SIG-M5 treated with dmso at 0.1 percent for 504 hours (cell line): ENCODE data around the gene SERPINB2.

Experiments
- DNase-seq: peaks from one replicate; lab custom pipeline; 2025; ENCODE audit not compliant: unreplicated experiment; lab: John Stamatoyannopoulos, UW

SERPINB2 gene, protein sequence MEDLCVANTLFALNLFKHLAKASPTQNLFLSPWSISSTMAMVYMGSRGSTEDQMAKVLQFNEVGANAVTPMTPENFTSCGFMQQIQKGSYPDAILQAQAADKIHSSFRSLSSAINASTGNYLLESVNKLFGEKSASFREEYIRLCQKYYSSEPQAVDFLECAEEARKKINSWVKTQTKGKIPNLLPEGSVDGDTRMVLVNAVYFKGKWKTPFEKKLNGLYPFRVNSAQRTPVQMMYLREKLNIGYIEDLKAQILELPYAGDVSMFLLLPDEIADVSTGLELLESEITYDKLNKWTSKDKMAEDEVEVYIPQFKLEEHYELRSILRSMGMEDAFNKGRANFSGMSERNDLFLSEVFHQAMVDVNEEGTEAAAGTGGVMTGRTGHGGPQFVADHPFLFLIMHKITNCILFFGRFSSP

DNA sequence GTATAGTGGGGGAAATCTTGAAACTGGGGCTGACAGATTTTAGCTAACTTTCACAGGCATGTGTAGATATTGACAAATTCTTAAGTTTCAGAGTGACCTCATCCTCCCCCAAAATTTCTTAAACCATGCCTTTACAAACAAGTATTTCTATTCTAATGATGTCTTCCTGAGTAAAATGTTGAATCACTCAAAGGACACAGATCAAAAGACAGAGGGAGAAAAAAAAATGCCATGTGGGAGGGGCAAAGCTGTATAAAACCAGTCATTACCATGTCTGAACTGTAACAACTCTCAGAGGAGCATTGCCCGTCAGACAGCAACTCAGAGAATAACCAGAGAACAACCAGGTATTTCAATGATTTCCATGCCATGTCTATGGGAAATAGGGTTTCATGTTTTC is at the start of gene SERPINB2:
Gene SERPINB2 (plus strand): TSS at position 282 of the 400 bp plus-strand sequence. CDS start 3,740 bp downstream, outside the sequence.
- DNase-seq: peak; percentile 50

DNA sequence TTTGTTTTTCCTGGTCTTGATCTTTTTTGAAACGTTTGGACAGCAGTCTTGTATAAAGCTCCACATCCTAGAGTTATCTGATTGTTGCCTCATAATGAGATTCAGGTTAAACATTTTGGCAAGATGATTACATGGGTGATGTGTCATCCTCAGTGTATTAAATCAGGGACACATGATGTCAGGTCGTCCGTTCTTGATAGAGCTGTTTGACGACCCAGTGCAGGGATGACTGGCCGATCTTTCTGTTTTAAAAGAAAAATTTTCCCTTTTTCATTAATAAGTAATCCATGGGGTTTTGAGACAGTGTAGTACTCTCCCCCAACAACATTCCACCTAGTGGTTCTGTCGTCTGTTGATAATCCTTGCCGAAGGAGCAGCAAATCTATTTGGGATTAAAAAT is 44.5 kb upstream of the SERPINB2 start:
- DNase-seq: no peak

DNA sequence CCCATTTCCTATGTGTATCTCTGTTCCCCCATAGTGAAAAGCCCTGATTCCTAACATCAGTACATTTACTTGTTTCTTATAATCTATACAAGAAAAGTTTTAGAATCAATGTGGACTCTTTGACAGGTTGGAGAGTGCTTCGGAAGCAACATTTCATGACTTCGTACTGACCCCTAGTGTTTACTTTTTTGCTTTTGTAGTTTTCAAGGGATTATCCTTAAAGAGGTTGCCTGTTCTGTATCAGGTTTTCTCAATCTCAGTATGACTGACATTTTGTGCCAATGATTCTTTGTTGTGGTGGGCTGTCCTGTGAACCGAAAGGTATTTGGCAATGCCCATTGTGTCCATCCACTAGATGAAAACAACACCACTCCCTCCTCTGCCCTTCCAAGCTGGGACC is 43.3 kb upstream of the SERPINB2 start:
- DNase-seq: peak; percentile 55

- DNase-seq: peak; percentile 68
Measured at GRCh38 chr18:63848159-63848558, 39.3 kb upstream of the SERPINB2 start.

DNA sequence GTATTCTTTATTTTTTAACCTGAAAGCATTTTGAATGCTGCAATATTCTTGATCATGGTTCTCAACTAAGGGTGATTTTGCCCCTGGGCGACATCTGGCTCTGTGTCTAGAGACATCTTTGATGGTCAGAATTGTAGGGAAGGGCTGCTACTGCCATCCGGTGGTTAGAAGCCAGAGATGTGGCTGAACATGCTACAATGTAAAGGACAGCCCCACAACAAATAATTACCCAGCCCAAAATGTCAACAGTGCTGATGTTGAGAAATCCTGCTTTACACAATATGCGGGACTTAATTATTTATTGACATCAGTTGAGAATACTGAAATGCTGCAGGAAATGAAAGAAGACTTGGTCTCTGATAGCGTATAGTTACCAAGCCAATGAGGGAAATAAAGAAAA is 37.5 kb upstream of the SERPINB2 start:
- DNase-seq: peak; percentile 66

DNA sequence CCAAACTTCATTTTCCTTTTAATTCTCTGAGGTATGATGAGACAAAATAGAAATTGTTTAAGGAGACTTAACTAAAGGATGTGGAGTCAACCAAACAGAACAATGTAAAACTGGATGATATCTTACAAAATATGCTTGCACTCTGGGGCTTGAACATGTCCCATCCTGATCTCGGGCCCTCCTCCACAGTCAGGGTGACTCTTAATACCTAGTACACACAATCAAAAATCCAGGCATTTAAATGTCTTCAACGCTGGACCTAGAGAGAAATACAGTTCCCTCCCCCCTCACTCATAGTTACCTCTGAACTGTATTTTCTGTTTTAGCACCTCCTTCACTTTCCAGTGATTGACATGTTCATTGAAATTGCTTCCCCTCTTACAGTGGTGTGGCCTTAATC is 36.9 kb upstream of the SERPINB2 start:
- no peak for DNase-seq

DNA sequence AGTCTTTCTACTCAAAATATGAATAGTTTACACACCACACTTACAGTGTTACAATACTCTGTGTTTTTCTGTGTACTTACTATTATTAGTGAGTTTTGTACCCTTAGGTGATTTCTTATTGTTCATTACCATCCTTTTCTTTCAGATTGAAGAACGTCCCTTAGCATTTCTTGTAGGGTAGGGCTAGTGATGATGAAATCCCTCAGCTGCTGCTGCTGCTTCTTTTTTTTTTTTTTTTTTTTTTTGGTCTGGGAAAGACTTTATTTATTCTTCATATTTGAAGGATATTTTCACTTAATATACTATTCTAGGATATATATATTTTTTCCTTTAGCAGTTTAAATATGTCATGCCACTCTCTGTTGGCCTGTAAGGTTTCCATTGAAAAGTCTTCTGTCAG is 29.0 kb upstream of the SERPINB2 start:
- DNase-seq: peak; percentile 15

DNA sequence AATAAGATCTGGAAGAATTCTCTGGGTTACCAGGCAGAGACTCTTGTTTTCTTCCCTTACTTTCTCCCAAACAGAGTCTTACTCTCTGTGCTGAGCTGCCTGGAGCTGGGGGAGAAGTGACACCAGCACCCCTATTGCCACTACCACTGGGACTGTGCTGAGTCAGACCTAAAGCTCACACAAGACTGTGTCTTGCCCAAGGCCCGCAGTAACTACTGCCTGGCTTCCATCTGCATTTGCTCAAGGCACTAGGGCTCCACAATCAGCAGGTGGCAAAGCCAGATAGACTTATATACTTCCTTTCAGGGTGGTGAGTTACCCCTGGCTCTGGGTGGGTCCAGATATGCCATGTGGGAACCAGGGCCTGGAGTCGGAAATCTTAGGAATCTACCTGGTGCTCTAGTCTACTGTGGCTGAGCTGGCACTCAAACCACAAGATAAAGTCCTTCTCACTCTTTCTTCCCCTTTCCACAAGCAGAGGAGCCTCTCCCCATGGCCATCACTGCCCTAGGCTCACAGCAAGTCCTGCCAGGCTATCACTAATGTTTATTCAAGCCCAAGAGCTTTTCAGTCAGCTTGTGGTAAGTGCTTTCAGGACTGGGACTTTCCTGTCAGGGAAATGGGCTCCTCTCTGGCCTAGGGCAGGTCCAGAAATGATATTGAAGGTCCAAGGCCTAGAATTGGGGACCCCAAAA is 27.6 kb upstream of the SERPINB2 start:
- DNase-seq: peak; percentile 43

GRCh38 chr18:63860531-63860930 is 27.0 kb upstream of the SERPINB2 start:
- no peak for DNase-seq

DNA sequence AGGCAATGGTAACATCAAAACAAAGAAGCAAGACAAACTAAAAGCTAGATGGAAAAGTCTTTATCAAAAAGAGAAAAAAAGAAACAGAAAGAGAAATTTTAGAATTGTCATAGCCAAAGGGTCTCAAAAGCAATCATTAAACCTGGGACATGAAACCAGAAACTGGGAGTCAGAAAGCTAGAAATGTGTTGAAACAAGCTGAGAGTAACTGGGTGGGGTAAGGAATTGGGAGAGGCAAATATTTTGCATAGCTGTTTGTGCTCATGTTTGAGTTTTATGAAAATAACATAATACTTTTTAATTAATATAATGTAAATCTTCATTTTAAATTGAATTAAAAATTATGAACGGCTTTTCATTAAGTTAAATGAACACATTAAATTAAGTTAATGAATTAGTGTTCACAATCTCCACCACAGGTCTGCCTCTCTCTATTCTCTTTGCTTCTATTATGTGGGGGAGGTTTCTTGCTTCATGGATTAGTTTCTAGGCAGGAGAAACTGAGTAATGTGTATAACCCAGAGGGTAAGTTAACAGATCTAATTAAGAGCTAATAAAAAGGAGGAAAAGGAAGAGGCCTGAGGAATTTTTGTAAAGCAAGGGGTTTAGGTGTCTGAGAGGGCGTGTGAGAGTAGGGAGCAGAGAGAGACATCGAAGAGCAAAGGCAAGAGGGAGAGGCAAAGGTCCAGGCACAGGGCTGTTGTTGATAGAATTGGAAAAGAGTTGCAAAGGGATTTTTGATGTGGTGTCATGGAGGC is 20.0 kb upstream of the SERPINB2 start:
- DNase-seq: no peak

DNA sequence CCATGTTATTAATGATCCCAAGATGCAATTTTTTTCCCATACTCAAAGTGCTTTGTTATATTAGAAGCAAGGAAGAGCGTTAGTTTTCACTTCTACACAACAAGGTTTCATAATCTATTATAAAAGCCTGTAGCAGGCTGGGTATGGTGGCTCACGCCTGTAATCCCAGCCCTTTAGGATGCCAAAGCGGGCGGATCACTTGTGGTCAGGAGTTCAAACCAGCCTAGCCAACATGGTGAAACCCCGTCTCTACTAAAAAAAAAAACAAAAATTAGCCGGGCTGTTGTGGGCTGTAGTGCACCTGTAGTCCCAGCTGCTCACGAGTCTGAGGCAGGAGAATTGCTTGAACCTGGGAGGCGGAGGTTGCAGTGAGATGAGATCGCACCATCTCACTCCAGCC is 19.0 kb upstream of the SERPINB2 start:
- DNase-seq: no peak

DNA sequence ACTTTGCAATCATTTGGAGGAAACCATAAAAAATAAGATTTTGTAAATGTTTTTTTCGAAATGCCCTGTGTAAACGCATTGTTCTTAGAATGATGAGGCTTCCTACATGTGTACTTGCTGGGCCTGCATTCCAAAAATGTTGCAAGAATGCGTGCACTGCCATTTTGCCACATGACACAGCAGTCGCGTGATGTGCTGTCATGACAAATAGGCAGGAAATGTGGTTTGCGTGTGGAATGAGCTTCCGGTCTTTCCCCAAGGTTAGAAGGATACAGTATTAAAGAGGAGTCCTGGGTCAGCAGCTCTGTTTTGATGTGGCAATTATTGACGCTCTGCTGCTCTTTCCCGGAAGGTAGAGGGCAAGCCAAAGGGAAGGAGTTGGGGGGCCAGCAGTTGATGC is 18.1 kb upstream of the SERPINB2 start:
- DNase-seq: no peak

DNA sequence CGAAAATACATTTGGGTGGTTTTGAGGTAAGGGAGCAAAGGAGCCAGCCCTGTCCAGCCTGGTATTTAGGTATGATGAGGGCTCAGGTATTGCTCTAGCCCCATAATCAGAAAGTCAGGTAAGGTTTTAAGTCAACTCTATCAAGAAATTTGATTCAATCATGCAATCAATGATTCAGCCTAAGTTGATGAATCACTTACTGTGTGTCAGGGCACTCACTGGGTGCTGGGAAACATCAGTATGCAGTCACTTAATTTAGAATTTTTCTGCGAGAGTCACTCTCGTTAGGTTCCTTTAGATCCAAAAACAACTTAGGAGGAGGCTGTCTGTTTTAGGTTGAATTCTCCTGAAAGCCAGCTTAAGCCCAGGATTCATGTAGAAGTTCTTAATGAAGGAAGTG is 17.7 kb upstream of the SERPINB2 start:
- no peak for DNase-seq

DNA sequence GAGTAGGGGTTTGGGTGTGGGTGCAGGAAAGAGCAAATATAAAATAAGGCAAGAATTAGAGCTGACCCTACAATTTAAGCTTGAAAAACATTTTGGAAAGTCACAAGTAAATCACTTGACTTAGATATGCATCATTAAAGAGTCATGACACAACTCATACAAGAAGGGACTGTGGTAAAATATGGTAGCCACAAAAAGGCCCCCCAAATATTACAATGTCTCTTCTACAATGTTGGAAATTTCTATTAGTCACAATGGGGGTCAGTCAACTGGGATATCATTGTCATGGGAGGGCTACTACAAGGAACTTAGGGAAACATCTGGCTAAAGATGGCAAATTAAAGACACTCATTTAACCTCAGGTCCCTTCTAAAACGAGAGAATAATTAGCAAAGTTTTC is 15.7 kb upstream of the SERPINB2 start:
- no peak for DNase-seq

DNA sequence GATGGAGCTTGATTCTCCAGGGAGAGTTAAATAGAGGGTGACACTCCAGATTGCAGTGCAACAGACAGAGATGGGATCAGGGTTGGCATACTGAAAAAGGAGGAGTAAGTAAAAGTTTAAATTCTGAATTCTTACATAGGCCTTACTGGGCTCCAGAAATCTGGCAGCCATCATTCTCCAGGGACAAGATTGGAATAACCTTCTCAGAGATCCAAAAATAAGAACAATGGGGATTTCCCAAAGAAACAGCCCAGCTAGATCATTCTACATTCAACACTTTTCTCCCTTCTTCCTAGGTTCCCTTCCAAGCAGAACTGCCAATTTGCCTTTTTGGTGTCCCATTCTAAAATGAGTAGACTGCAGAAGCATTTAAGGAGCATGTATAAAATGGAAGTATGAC is 14.9 kb upstream of the SERPINB2 start:
- no peak for DNase-seq

DNA sequence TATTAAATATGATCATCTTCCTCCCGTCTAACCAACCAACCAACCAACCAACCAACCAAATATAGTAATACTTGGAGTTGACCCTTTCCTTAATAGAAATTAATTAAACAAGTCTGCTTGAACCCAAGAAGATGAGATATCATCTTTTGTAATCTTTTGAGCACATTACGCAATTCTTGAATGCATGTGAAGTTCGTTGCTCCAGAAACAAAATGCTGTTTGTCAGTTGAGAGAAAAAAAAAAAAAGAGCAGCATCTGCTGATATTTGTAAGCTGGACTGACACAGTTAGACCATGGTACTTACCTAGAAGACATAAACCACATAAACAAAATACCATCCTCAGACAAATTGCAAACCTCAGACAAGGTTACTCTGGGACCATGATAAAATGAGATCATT is 9.2 kb upstream of the SERPINB2 start:
- peak; percentile 79 for DNase-seq

DNA sequence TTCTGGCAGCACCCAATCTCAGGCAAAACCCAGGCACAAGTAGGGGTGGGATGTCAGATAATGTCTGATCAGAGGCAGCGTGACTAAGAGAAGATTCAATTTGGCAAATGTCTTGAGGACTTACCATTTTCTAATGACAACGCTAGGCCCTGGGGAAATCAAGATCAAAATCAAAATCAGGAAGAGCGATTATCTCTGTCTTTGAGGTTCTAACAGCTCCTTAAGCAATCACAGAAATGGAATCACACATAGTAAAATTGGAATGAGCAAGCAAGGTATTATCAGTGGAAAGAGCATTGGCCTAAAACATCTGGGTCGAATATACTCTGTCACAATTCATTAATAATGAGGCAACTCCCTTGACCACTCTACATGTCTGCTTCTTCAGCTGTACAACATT is 8.6 kb upstream of the SERPINB2 start:
- DNase-seq: no peak

GRCh38 chr18:63879709-63880108 is 7.8 kb upstream of the SERPINB2 start:
- DNase-seq: peak; percentile 34

DNA sequence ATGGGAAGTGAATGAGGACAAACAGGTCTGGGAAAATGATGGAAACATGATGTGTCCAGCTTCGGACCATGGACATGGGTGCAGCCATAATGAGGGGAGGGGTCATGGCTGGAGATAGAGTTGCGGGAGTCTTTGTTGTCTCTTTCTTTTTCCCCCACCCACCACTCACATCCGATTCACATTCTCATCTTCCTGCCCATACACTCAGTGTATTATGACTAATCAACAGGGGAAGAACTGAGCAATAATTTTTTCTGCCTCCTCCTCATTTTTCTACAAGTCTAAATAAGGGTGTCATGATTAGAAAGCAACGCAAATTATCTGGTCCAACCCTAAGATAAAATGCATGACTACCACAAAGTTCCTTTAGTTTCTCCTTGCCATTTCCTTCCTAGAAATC is 5.7 kb upstream of the SERPINB2 start:
- no peak for DNase-seq

DNA sequence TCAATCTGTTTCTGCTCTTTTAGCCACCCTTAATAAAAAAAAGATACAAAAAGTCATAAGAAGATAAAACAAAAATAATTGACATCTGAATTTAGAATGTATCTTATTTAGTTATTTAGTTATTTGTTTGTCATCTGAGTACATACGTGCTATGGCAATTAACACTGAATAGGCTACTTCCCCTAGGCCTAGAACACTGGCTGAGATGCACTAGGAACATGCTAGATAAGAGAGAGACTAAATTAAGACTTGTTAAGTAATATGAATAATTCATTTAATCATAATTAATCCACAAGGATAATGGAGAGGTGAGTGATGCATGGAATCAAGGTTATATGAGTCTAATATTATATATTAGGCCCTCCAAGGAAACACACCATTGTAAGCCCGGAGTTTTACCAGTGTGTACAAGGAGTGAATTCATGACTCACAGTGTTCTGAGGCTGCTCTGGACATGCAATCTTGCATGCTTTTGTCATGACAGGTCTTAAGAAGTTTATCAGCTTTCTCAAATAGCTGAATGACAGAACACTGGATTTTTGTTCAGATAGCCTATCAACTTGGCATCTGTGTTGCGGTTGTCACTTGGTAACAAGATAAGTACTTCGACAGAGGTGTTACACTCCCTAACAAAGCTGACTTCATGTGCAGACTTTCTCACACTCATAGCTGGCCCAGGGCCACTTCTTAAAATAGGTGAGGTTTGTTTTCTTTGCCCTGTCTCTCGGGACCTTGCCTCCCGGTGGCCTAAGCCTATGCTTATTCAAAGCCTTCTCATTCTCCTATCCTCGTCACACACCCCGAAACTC is 5.0 kb upstream of the SERPINB2 start:
- no peak for DNase-seq

- DNase-seq: no peak
Measured at GRCh38 chr18:63883617-63884016, 3.9 kb upstream of the SERPINB2 start.
